Measurements from ENCODE around the gene WDR12.
"Not testable (repeated sequence)": the region's sequence is repeated elsewhere in the genome, so short reads cannot be mapped to it uniquely, and the experiment has no call there.

The WDR12 gene

DNA sequence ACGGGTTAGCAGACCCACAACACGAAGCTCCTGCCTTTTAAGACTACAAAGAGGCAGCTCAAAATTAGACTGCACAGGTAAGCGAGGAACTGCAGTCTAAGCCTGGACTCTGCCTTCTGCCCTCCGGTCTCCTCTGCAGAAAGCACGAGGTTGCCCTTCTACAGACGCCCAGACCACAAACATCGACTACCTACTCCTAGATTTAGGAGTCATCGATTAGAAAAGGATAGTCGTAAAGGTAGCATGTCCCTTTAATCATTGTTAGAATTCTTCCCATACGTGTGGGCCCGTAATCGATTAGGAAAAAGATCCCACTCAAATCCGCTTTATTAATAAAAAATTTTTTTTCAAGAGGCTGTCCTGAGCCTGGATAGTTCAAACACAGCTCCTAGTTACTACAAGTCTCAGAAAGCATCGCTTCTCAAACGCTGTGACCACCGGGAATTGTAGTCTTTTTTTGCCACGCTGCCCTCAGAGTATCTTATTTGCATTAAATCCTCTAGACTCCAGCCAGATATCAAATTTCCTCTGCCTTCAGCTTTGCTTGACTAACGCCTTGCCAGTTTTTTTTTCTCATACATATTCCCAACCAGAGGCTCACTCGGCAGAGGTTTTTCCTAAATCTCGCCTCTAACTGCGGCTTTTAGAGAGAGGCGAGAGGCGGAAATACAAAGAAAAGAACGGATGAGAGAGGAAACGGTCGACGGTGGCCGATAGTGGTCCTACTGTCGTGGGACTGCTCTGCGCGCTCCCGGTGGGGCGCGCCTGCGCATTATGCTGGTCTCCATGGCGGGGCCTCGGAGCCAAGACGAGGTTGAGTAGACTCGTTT lies at the start of gene WDR12, which contains the start of gene CARF:
WDR12 (minus strand) TSS at position 162 of the 830 bp plus-strand sequence. CDS start 197 bp downstream, outside the sequence.
CARF (plus strand) TSS at position 764 of the 830 bp plus-strand sequence. CDS start 29,628 bp downstream, outside the sequence.
- DNase-seq (ENCODE audit: low read depth in 2 of 2): peak; percentile 86 to 87

DNA sequence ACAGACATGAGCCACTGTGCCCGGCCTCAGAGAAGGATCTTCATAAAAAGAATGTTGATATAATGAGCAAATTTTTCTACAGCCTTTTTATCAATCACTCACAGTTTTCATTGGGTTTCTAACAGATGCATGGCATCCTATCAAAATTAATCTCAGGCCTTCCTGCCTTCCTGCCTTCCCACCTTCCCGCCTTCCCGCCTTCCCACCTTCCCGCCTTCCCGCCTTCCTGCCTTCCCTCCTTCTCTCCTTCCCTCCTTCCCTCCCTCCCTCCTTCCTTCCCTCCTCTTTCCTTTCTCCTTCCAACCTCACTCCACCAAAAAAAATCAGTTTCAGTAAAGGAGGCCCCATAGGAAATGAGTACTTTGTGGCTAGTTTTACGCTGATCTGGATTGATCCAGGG lies 49.1 kb upstream of the WDR12 start:
- no peak for DNase-seq (ENCODE audit: low read depth in 2 of 2)

DNA sequence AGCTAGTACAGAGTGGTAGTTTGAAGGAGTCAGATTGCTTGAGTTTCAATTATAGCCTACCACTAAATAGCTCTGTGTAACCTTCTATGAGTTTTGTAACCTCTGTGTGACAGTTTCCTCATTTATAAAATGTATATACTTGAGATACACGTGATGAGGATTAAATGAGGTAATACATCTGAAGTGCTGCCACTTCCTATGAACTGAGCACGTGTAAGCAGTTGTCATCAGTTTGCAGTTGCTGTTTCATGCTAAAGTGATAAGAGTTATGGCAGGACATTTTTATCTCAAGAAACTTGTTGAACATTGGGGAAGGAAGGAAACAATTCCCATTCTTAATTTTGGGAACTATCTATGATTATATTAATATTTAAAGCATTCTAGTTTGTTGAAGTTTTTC lies 39.1 kb upstream of the WDR12 start:
- DNase-seq (ENCODE audit: low read depth in 2 of 2): no peak

DNA sequence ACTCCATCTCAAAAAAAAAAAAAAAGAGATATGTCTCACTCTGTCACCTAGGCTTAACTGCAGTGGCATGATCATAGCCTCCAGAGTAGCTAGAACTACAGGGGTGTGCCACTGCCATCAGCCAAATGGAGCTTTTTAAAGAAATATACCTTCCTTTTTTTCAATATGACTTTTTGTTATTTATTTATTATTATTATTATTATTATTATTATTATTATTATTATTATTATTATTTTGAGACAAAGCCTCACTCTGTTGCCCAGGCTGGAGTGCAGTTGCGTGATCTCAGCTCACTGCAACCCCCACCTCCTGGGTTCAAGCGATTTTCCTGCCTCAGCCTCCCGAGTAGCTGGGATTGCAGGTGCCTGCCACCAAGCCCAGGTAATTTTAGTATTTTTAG lies 37.9 kb upstream of the WDR12 start:
- DNase-seq (ENCODE audit: low read depth in 2 of 2): not testable (repeated sequence)

DNA sequence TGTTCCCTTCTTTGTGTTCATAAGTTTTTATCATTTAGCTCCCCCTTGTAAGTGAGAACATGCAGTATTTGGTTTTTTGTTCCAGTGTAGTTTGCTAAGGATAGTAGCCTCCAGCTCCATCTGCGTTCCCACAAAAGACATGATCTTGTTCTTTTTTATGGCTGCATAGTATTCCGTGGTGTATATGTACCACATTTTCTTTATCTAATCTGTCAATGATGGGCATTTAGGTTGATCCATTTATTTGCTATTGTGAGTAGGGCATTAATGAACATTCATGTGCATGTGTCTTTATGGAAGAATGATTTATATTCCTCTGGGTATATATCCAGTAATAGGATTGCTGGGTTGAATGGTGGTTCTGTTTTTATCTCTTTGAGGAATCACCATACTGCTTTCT lies 34.0 kb upstream of the WDR12 start:
- no peak for DNase-seq (ENCODE audit: low read depth in 2 of 2)

DNA sequence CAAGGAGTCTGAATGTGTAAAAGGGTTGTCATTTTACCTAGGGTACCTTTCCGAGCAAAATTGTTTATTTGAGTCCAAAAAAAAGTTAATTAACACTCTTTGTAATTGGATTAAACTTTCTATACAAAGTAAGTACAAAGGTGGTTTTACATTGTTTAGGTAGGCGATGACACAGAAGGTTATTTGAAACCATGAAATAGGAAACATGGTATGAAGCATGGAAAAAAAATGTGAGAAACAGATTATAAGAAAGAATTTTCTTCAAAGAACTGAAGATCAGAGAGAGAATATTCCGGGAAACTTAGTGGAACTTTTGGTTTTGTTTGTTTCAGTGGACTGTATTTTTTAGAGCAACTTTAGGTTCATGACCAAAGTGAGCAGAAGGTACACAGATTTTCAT lies 33.3 kb upstream of the WDR12 start:
- DNase-seq (ENCODE audit: low read depth in 2 of 2): no peak

DNA sequence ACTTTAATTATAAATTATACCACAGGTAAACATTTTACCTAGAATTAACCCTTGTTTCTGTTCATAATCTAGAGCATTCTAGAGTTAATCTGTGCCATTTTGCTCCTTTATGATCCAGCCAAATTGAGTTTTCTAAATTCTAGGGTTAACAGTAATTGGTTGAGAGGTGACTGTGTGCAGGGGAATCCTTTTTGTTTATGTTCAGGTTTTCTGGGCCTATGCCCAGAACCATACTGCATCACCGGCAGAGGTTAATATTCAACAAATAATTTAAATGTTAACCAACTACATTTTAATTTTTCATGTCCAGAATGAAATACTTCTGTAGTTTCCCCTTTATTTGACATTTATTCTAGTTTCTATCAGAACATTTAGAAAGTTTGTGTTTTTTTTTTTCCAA lies 32.9 kb upstream of the WDR12 start:
- DNase-seq (ENCODE audit: low read depth in 2 of 2): no peak

DNA sequence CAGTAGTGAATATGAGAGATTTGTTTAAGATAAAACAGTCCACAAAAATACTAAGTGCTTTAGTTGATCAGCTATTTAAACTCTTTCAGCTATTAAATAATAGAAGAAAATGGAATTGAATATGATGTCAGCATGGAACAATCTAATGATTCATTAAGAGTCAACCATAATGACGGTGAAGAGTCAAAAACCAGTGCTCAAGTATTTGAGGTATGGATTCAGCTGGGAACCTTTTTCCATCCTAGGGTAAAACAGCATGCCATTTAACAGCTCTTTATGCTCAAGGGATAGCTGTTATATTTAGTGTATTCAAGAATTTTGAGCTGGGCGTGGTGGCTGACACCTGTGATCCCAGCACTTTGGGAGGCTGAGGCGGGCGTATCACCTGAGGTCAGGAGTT lies 30.3 kb upstream of the WDR12 start:
- DNase-seq (ENCODE audit: low read depth in 2 of 2): no peak

DNA sequence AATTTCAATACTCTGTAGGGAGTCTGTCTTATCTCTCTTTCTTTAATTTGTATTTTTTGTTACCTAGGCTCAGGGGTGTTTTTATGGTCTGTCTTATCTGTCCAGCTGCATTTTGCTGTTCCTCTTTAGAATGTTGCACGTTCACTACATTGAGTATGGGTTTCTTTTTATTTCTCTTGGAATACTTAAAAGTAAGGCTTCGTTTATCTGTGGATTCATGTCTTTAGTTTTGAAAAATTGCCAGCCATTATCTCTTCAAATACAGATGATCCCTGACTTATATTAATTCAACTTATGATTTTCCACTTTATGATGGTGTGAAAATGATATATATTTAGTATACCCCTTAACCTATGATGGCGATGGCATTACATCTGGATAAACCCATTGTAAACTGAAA lies 27.5 kb upstream of the WDR12 start:
- DNase-seq (ENCODE audit: low read depth in 2 of 2): no peak

DNA sequence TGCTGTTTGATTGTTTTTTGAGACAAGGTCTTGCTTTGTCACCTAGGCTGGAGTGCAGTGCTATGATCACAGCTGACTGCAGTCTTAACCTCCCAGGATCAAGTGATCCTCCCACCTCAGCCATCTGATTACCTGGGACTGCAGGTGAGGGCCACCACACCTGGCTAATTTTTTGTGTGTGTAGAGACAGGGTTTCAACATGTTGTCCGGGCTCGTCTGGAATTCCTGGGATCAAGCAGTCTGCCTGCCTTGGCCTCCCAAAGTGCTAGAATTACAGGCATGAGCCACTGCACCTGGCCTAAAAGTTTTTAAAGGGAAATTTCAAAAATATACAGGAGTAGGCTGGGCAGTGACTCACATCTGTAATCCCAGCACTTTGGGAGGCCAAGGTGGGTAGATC lies 23.0 kb upstream of the WDR12 start:
- DNase-seq (ENCODE audit: low read depth in 2 of 2): no peak

DNA sequence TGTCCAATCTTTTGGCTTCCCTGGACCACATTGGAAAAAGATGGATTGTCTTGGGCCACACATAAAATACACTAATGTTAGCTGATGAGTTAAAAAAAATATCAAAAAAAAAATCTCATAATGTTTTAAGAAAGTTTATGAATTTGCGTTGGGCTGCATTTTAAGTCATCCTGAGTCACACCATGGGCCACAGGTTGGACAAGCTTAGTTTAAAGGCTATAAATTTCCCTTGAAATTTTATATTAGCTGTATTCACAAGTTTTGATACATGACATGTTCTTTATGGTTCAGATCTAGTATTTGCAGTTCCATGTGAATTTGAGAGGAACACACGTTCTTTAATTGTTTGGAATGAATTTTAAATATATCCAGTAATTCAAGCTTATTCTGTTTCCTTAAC lies 22.5 kb upstream of the WDR12 start:
- no peak for DNase-seq (ENCODE audit: low read depth in 2 of 2)

DNA sequence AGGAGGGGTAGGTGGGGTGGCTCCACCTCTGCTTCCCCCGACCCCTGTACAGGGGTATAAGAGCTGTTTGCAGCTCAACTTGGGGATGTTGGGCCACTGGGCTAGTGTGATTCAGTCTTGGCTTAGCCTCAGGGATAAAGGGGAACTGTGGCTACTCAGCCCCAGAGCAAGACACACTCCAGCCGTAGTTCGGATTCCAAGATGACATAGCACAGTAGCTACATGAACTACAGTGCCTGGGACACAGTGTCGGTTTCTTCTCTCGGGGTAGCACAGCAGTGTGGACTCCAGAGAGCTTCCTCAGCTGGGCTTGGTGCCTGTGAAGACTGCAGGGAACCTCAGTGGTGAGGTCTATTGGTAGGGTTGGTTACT lies 21.7 kb upstream of the WDR12 start:
- no peak for DNase-seq (ENCODE audit: low read depth in 2 of 2)

DNA sequence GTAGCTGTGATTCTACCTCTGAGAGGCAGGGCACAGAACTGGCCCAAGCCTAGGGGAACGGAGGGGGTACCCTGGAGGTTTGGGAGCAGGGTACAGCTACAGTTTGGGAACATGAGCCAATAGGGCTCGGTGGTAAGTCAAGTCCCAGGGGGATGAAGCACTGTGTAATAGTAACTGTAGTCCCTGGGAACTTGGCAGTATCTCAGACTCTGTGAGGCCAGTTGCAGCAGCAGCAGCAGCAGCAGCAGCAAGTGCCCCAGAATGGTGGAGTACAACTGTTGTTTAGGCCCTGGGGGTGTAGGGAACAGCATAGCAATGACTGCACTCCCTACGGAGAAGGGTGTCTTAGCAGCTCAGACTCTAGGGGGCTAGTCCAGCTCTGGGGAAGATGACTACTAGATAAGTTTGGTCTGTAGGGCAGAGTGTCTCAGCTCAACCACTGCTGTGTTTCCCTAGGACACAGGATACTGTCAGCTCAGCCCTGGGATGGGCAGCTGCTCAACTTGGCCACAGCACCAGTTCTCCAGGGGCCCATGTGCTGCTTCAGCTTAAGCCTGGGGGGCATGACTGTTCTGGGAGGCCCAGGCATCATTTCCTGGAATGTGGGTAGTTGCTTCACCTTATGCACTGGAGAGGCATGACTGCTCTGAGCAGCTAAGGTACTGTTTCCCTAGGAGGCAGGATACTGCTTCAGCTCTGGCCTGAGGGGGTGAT lies 21.1 kb upstream of the WDR12 start:
- DNase-seq (ENCODE audit: low read depth in 2 of 2): no peak

DNA sequence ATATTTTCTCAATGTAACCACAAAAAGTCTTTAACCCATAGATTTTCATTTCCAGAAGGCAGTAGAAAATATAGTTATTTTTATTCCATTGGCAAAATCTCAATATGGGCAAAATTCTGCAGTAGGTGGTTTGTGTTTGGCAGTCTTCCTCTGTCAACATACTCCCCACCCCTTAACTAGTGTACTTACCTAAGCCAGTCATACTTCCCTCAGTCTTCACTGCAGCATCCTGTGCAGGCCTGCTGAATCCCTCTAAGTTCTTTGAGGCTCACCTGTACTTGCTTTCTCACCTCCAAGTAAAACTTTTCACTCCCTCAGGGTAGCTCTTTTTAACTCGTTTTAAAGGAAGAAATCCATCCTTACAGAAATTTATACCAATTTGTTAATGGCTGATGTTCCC lies 7.4 kb upstream of the WDR12 start:
- DNase-seq (ENCODE audit: low read depth in 2 of 2): no peak

DNA sequence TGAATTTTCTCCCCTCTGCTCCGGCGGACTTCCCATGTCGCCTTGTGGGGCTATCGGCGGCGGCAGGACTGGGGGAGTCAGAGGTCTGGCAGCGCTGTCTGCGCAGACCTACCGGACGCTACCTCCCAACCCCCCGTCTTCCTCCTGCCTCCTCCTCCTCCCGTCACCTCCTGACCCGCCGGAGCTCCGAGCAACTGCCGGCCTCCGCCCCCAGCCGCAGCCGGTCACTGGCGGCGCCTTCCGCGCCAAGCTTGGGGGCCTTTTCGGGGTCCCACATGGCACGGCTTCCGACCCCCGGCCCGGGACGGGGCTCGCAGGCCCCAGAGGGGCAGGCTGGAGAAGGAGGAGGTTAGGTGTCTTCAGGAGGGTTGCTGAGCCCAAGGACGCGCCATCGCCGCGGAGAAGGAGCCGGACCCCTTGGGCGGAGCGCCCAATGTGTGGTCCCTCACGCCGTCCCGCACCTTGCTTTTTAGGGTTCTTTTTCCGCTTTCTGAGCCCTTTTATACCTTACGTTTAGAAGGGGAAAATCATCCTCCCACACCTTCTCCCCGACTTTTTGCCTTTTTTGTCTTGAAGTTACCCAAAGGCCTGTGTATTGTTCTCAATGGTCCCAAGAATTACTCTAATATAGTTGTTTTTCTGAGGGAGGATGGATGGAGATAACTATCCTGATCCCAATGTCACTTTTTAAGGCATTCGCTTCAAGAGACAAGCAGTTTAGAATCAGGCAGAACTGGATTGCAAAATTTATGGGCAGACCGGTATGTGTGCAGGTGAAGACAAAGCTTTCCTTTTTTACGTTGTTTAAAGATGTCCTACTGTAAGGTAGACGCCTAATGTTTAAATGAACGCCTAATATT lies 1.1 kb upstream of the WDR12 start:
- not testable (repeated sequence) for DNase-seq (ENCODE audit: low read depth in 2 of 2)

DNA sequence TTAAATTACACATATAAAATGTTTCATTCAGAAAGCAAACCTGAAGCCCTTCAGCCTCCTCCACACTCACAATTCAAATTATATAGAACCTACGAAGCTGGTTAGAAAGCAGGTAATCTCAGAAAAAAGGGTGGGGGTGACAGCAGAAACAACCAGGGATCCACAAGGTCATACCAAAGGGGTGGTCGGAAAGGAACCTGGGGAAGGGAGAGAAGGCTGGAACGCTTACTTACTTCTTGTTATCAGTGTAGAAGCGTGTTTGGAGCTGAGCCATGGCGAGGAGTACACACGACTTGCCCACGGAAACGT lies 316 bp downstream of the WDR12 start:
- DNase-seq (ENCODE audit: low read depth in 2 of 2): no peak

DNA sequence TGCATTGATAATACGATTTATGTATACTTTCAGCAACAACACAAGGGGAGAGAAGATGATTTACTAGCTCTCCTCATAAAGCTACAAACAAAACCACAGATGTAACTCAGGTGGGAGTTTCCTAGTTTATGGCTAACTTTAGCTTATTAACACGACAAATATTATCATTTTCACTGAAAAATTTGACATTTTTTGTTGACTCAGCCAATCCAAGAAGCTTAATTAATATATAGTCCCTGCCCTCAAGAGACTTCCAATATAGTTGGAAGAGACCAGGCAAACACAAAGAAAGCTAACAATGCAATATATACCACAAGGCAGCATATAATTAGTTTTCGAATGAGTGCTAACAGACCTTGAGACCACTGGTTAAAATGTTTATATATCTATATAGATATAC lies 775 bp downstream of the WDR12 start:
- DNase-seq (ENCODE audit: low read depth in 2 of 2): no peak

DNA sequence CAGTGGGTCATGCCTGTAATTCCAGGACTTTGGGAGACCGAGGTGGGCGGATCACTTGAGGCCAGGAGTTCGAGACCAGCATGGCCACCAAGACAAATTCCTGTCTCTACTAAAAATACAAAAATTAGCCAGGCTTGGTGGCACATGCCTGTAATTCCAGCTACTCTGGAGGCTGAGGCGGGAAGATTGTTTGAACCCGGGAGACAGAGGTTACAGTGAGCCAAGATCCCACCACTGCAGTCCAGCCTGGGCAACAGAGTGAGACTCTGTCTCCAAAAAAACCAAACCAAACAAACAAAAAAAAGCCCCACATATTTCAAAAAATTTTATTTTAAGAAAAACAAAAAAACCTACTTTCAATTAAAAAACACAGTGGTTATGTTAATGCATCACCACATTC lies 1.2 kb downstream of the WDR12 start:
- not testable (repeated sequence) for DNase-seq (ENCODE audit: low read depth in 2 of 2)

DNA sequence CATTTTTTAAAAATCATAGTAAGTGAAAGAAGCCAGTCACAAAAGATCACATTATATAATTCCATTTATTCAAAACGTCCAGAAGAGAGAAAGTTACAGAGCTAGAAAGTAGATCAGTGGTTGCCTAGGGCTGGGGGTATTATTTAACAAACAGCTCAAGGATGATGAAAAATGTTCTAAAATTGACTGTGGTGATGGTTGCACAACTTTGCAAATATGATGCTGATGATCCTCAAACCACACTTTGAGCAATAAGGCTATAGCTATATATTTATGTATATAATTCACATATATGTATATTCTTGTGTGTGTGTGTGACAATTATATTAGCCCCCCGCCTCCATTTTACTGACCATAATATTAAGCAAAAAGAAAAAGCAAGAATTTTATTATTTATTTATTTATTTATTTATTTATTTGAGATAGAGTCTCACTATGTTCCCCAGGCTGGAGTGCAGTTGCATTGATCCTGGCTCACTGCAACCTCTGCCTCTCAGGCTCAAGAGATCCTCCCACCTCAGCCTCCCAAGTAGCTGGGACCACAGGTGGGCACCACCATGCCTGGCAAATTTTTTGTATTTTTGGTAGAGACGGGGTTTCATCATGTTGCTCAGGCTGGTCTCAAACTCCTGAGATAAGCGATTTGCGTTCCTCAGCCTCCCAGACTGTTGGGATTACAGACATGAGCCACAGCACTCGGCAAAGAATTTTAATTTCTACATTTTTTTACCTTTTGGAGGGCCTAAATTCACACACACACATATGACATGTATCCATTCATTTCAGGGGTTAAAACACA lies 1.9 kb downstream of the WDR12 start:
- DNase-seq (ENCODE audit: low read depth in 2 of 2): no peak

DNA sequence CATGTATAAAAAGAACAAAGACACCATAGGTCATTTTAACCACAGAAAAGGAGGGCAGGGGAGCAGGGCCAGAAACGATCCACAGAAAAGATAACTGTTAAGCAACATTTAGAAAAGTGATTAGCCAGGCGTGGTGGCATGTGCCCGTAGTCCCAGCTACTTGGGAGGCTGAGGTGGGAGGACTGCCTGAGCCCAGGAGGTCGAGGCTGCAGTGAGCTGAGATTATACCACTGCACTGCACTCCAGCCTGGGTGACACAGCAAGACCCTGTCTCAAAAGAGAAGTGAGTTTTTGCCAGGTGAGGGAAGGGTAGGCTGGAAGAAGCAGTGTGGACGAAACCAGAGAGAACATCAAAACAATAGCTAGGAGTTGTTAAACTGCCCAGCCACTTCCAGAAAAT lies 3.3 kb downstream of the WDR12 start:
- no peak for DNase-seq (ENCODE audit: low read depth in 2 of 2)

DNA sequence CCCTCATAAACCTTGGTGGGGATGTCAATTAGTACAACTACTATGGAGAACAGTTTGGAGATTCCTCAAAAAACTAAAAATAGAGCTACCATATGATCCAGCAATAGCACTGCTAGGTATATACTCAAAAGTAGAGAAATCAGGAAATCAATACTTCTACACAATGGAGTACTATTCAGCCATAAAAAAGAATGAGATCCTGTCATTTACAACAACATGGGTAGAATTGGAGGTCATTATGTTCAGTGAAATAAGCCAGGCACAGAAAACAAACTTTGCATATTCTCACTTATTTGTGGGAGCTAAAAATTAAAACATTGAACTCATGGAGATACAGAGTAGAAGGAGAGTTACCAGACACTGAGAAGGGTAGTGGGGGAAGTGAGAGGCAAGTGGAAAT lies 6.0 kb downstream of the WDR12 start:
- DNase-seq (ENCODE audit: low read depth in 2 of 2): not testable (repeated sequence)

DNA sequence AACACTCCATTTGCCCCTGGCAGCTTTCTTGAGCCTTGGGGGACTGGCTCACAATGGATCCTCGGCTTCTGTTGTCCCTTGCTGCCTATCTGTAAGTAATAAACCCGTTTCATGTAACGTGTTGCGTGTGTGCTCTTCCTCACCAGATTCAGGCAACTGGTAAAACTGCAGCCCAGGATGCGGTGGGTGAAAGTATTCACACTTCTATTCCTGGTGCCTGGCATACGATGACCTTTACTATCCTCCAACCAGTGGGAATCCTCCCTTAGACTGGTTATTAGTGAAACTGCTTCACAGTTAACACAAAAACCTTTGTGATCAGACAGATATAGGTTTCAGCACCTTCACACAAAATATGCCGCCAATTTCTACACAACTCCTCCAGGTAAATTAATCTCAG lies 26.3 kb downstream of the WDR12 start:
- DNase-seq (ENCODE audit: low read depth in 2 of 2): no peak

All from fibroblast of skin of left quadriceps (primary cell).